ENCODE data around the gene BICRAL.
"Not testable (repeated sequence)": the region's sequence is repeated elsewhere in the genome, so short reads cannot be mapped to it uniquely, and the experiment has no call there.

The BICRAL gene, protein sequence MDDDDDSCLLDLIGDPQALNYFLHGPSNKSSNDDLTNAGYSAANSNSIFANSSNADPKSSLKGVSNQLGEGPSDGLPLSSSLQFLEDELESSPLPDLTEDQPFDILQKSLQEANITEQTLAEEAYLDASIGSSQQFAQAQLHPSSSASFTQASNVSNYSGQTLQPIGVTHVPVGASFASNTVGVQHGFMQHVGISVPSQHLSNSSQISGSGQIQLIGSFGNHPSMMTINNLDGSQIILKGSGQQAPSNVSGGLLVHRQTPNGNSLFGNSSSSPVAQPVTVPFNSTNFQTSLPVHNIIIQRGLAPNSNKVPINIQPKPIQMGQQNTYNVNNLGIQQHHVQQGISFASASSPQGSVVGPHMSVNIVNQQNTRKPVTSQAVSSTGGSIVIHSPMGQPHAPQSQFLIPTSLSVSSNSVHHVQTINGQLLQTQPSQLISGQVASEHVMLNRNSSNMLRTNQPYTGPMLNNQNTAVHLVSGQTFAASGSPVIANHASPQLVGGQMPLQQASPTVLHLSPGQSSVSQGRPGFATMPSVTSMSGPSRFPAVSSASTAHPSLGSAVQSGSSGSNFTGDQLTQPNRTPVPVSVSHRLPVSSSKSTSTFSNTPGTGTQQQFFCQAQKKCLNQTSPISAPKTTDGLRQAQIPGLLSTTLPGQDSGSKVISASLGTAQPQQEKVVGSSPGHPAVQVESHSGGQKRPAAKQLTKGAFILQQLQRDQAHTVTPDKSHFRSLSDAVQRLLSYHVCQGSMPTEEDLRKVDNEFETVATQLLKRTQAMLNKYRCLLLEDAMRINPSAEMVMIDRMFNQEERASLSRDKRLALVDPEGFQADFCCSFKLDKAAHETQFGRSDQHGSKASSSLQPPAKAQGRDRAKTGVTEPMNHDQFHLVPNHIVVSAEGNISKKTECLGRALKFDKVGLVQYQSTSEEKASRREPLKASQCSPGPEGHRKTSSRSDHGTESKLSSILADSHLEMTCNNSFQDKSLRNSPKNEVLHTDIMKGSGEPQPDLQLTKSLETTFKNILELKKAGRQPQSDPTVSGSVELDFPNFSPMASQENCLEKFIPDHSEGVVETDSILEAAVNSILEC

DNA sequence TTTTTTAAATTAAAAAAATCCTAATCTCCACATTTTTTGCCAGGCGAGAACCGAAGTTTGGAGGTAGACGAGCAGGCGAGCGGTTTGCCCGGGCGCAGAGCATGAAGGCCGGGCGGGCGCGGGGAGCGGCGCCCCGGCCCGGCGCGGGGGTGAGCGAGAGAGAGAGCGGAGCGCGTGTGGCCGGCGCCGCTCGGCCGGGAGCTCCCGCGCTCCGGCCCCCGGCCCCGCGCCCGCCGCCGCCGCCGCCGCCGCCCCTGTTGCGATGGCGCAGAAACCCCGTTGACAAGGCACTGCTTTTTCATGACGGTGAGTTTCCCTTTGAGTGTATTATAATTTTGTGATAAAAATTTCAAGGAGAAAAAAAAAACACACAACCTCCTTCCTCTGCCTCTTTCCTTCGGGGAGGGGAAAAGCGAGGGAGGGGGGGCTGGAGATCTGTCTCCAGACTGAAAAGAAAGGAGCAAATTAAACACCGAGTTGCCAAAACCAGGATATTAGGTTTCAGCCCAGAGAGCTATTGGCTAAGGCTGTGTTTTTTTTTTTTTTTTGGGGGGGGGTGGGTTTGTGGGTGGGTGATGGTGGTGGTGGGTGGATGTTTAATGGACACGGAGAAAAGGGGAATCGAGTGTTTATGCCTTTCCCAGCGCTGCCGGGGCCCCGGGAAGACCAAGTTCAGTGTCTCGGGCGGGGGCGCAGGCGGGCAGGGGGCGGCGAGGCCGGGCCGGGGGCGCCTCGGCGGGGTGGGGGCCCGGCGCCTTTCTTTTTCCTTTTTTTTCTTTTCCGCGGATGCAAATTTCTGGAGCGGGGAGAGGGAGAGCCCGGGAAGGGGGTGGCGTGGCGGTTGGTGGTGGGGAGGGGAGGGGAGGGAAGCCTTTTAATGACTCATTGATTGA lies at the start of gene BICRAL:
Gene BICRAL (plus strand): TSS at position 257 of the 893 bp plus-strand sequence. CDS start 39,971 bp downstream, outside the sequence.
- peak; percentile 80 for DNase-seq (ENCODE audit: low spot score)

DNA sequence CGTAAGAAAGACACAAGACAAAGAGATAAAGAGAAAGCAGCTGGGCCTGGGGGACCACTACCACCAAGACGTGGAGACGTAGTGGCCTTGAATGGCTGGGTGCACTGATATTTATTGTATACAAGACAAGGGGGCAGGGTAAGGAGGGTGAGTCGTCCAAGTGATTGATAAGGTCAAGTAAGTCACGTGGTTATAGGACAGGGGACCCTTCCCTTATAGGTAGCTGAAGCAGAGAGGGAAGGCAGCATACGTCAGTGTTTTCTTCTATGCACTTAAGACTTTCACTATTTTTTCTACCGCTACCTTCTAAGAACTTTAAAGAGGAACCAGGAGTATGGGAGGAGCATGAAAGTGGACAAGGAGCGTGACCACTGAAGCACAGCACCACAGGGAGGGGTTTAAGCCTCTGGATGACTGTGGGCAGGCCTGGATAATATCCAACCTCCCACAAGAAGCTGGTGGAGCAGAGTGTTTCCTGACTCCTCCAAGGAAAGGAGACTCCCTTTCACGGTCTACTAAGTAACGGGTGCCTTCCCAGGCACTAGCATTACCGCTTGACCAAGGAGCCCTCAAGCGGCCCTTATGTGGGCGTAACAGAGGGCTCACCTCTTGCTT lies 47.9 kb upstream of the BICRAL start:
- DNase-seq (ENCODE audit: low spot score): not testable (repeated sequence)

DNA sequence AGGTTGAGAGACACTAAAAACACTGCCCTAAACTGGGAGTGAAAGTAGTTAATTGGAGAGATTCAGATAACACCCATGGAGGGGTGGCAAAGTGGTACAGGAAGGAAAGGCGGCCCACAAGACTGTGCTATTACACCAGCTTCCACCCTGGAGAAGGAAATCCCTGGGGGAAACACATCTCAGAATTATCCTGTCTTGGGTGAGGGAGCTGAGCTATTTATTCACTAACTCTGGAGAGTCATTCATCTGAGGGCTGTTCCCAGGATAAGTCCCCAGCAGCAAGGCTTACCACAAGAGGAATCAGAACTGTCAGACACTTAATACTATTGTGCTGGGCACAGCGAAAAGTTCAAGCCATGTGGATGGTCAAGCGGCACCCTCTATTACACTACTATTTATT lies 45.9 kb upstream of the BICRAL start:
- no peak for DNase-seq (ENCODE audit: low spot score)

DNA sequence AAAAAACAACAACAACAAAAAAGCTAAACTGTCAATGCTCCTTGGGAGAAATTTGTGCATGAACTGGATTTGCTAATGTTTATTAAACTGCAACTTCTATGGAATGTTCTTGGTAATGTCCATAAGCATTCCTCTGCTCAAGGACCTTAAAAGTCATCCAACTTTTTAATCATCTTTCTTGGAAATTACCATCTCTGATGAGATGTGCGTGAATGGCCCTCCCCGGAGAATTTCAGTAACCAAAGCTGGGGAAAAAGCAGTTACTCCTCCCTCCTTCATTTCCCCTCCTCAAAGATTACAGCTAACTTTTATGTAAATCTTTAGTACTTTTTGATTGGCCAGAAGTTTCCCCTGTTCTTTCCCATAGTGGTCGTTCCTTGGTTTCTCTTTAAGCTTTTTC lies 41.1 kb upstream of the BICRAL start:
- peak; percentile 28 for DNase-seq (ENCODE audit: low spot score)

DNA sequence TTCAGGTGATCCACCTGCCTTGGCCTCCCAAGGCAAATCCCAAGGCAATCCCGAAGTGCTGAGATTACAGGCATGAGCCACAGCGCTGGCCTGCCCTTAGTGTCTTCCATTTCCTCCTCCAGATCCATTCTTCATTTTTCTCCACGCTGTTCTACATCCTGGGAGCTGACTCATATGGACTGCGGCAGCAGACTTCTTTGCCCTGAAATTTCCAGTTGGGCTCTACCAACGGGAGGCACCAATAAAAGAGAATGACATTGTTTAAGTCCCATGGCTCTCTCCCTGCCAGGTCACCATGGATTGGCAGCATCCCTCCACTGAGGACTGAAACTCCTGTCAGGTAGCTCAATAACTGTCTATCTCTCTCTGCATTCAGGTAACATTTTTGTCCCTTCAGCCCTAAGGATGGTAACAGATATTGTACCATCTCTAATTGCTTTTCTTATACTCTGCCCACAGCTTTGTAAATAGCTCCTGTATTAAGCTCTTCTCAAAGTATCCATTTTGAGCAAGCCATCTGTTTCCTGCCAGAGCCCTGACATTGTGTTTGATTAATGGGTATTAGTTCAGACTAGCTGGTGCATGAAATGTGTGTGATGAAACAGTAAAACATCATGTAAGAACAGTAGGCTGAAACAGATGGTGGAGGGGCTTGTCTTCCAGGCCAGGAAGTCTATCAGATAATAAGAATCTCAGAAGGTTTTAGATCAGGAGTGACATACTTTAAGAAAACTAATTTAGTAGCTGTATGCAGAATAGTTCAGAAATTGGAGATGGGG lies 39.5 kb upstream of the BICRAL start:
- peak; percentile 32 for DNase-seq (ENCODE audit: low spot score)

DNA sequence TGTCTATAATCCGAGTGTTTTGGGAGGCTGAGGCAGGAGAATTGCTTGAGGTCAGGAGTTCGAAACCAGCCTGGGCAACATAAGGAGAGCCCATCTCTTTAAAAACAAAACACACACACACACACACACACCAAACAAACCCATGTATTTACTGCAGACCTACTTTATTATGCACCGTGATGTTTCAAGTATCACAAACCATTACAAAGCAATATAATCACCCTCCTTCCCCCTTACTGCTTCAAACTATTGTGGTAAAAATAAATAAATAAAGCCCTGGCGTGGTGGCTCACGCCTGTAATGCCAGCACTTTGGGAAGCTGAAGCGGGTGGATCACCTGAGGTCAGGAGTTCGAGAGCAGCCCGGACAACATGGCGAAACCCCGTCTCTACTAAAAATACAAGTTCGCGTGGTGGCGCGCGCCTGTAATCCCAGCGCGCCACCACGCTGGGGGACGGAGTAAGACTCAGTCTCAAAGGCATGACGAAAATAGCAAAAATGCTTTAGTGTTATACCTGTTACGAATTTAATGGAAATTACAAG lies 37.4 kb upstream of the BICRAL start:
- no peak for DNase-seq (ENCODE audit: low spot score)

DNA sequence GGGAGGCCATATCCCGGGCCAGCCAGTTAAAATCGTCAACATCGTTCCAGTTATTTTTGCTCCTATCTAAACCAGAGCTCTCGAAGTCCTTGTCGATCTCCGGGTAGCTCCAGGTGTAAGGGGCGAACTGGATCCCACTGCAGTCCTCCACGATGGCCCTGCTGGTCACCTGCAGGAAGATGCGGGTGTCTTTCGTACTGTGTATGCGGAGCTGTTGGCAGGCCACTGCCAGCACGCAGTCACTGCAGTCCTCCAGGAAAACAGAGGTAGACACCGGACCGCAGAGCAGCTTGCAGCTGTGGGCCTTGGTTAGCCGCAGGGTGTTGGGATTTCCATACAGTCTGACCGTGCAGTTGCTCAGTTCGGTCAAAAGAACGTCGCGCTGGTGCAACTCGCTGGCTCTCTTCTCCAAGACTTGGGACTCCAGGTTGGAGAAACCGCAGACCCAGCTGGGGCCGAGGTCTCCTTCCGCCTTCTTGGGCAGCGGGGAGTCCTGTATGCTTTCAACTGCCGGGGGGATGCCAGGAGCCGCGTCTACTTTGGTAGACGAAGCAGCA lies 36.7 kb upstream of the BICRAL start:
- DNase-seq (ENCODE audit: low spot score): peak; percentile 41

DNA sequence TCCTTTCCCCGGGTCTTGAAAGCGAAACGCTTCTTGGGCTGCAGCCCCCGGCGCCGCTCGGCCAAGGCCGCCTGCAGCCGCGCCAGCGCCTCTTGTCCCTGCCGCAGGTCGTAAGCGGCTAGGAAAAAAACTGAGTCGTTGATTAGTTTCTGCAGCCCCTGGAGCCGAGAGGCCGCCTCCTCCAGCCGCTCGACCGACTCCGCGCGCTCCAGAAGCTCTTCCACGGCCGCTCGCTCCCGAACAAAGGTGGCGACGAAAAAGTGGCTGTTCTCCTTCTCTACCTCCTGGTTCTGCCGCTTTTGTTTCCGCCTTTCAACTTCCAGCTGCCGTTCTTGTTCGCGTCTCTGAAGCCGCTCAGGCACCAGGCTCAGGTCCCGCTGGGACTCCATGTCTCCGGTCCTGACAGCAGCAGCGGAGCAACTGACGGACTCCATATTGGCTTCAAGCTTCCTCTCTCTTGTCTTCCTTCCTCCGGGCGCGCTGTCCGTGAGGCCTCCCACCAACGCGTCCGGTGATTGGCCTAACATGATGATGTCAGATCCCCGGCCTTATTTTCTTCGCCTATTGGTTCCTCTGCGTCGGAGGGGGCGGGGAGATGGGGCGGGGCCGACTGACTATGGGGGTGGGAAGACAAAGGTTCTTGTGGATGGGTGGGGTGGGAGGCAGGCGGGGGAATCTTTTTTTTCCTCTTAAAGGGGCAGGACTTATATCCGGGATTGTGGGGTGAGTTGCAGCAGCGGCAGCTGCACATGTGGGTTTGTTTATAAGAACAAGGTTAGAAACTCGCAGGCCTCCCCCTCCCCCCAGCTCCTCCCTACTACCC lies 36.0 kb upstream of the BICRAL start, which contains the start of gene TBCC:
Gene TBCC (minus strand): TSS at position 464 of the 823 bp plus-strand sequence. CDS start 30 bp downstream, at position 434.
- DNase-seq (ENCODE audit: low spot score): peak; percentile 99

DNA sequence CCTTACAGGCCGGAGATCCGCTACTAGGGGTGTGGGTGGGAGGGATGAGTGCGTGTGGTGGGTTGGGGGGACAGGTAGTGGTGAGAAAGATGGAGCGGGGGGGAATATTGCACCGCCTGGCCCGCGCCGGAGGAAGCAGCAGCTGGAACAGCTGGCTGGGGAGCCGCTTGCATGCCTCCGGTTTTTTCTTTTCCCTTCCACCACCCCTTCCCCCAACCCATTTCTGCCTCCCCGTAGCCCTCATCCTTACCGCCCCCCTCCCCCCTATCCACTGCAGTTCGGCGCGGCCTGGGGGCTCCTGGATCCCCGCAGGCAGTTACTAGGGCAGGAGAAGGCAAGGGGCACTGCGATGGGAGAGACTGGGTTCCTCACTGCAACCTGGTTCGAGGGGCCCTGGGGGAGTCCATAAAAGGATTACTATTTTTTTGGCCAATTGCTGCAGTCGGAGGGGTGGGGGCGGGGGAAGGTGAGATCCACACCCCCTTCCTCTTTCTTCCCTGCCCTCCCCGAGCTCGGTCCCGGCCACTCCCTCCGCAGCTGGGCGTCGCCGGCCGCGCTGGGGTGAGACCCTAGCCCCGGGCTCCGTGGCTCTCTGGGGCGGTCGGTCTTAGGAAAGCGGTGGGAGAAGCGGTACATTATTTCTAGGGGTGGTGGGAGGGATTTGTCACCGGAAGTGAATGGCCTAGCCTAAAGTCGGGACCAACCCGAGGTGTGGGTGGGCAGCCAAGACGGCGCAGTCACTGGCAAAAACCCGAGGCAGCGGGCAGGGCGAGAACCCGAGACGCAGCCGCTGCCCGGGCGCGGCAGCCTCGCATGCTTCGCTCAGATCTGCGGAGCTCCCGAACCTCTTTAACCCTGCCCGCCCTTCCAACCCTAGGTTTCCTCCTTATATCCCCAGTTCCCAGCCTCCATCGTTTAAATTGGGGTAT lies 35.1 kb upstream of the BICRAL start:
- DNase-seq (ENCODE audit: low spot score): peak; percentile 93

DNA sequence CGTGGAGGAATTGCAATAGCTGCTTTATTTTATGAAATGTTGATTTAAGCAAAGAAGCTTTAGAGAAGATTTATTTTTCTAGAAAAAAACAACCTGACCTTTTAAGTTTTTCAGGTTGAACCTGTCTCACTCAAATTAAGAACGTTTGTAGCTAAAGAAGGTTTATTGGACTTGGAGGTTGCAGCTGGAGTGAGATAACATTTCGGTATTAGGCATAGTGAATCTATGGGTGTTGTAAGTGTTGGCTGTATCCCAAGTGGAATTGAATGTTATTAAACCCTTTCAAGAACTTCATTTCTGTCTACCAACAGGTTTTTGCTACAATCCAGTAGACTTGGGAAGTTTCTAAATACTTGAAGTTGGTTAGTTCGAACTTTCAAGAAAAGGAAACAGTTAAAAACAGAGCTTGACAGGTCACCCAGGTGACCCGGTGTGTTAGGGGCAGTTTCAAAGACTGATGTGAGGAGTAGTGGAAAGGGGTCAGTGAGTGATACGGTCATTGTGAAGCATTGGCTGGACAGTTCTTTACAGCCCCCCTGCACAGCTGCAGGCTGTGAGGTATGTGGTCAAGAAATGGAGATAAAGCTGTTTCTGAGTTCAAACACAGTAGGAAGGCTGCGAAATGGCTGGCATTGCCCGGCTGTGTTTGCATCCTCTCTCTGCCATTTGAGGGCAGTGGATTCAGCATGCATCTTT lies 33.5 kb upstream of the BICRAL start:
- DNase-seq (ENCODE audit: low spot score): no peak

DNA sequence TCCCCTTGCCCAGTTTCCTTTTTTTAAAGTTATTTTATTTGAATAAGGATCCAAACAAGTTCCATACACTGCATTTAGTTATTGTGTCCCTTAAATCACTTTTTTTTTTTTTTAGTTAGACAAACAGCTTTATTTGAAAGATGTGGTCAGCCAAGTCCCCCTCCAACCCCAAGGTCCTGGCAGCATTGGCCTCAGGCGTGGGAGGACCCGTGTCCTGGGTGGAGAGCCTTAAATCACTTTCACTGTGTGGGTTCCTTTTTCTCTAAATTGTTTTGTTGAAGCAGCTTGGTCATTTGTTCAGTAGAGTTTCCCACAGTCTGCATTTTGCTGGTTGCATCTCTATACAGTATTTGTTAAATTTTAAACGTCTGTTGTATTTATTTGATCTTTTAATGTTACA lies 30.8 kb upstream of the BICRAL start:
- no peak for DNase-seq (ENCODE audit: low spot score)

DNA sequence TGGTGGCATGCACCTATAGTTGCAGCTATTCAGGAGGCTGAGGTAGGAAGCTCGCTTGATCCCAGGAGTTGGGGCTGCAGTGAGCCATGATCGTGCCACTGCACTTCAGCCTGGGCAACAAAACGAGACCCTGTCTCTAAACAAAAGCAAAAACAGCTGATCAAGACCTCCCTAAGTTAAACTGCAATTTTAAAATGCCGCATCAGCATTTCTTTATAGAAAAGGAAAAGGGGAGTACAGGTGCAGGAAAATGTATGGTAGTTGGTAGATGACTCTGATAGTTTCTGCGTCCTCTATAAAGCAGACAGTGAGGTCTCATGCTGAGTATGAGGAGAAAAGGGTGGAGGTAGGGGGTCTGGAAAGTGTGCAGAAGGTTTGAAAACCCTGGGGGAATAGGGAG lies 27.1 kb upstream of the BICRAL start:
- no peak for DNase-seq (ENCODE audit: low spot score)

DNA sequence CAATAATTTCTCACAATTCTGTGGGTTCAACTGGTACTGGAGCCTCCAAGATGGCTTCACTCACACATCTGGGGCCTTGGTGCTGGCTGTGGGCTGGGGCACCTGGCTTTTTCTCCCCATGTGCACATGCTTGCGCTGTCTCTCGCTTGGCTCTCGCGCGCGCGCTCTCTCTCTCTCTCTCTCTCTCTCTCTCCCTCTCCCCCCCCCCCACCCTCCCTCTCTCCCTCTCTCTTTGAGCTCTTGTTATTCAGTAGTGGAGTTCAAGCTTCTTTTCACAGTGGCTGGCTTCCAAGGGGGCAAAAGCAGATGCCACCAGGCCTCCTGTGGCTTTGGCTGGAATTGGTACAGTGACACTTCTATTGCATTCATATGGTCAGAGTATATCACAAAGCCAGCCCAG lies 25.1 kb upstream of the BICRAL start:
- no peak for DNase-seq (ENCODE audit: low spot score)

DNA sequence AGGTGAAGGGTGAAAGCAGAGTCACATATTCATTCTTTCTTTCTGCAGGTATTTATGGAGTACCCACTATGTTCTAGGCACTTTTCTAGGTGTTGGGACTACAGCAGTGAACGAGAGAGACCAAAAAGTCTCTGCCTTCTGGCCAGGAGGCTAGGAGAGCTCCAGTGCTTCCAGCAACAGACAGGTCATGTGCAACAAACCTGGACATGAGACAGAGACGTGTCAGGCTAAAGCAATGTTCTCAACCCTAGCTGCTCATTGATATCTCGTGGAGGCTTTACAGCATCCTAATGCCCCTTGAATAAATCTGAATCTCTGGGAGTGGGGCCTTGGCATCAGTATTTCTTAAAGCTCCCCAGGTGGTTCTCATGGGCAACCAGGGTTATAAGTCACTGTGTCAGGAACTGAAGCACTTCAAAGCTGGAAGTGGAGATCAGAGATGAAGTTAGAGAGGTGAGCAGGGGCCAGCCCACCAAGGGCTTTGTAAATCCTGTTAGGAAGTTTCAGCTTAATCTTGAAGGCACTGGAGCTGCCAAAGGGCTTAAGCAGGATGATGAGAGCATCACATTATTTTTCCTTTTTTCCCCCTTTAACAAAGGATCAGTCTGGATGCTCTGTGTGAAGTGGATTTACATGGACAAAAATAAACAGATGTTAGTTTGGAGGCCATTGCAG lies 23.0 kb upstream of the BICRAL start:
- DNase-seq (ENCODE audit: low spot score): no peak

DNA sequence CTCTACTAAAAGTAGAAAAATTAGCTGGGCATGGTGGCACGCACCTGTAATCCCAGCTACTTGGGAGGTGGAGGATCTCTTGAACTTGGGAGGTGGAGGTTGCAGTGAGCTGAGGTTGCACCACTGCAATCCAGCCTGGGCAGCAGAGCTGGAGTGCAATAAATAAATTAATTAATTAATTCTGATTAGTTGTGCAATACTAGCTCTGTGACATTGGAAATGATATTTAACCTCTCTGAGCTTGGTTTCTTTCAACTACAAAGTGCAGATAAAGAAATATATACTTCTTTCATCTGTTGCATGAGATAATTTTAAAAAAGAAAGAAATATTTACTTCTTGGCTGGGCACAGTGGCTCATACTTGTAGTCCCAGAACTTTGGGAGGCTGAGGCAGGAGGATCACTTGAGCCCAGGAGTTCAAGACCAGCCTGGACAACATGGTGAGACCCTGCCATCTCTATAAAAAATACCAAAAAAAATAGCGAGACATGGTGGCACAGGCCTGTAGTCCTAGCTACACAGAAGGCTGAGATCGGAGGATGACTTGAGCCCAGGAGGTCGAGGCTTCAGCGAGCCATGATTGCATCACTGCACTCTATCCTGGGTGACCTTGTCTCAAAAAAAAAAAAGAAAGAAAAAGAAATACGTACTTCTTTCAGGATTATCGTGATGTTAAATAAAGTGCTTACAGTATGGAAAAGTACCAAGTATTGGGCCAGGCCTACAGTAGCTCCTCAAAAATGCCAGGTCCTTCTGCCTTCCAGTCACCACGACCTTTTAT lies 20.4 kb upstream of the BICRAL start:
- DNase-seq (ENCODE audit: low spot score): no peak

DNA sequence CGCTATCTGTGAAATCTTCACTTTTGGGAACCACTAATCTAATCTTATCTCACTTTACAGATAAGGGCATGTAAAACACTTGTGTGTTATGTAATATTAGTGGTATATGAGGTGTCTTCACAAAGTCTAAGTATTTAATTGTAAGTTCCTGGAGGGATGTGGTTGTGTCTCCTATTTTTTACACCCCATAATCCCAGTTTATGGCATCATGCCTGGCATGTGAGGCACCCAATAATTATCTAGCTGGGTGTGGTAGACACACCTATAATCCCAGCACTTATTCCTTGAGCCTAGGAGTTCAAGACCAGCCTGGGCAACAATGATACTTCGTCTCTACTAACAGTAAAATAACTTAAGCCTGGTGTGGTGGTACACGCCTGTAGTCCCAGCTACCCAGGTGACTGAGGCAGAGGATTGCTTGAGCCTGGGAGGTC lies 19.4 kb upstream of the BICRAL start:
- no peak for DNase-seq (ENCODE audit: low spot score)
